Nephron progenitor cell (in vitro differentiated cells): ENCODE results near the gene NAPB.

Experiments
- DNase-seq: peaks from one replicate; pipeline ENCODE4 v3.0.0; 2021
- H3K27ac Mint-ChIP-seq: 2 replicates; pipeline ENCODE4 v1.8.0; 2021; ENCODE audit warnings: mild to moderate bottlenecking, moderate library complexity, mixed read lengths
- H3K27me3 Mint-ChIP-seq: 2 replicates; pipeline ENCODE4 v1.8.0; 2021; ENCODE audit warnings: mild to moderate bottlenecking, low read depth, mixed read lengths; ENCODE audit not compliant: poor library complexity
- H3K36me3 Mint-ChIP-seq: 2 replicates; pipeline ENCODE4 v1.8.0; 2021; ENCODE audit warnings: low read depth, mixed read lengths
- H3K4me1 Mint-ChIP-seq: 2 replicates; pipeline ENCODE4 v1.8.0; 2021; ENCODE audit warnings: mixed read lengths
- H3K4me3 Mint-ChIP-seq: 2 replicates; pipeline ENCODE4 v1.8.0; 2021; ENCODE audit warnings: mild to moderate bottlenecking, moderate library complexity, mixed read lengths
- H3K9me3 Mint-ChIP-seq: 2 replicates; pipeline ENCODE4 v1.8.0; 2021; ENCODE audit warnings: mild to moderate bottlenecking, moderate library complexity, mixed read lengths
- TF ChIP-seq, protein P1 (sequence below): fragments of 200-600 bp; sonication (generic); IDR thresholded peaks from 2 replicates; pipeline ENCODE4 v1.5.0; 2021; ENCODE audit warnings: antibody characterized with exemption

The NAPB gene

GRCh38 chr20:23399568-23400241 lies 21.6 kb downstream of the NAPB start:
- H3K36me3 Mint-ChIP-seq, result peaks cover 27% of the 10 kb centered on the region
- DNase-seq, result no peak
- TF ChIP-seq, protein P1, sequence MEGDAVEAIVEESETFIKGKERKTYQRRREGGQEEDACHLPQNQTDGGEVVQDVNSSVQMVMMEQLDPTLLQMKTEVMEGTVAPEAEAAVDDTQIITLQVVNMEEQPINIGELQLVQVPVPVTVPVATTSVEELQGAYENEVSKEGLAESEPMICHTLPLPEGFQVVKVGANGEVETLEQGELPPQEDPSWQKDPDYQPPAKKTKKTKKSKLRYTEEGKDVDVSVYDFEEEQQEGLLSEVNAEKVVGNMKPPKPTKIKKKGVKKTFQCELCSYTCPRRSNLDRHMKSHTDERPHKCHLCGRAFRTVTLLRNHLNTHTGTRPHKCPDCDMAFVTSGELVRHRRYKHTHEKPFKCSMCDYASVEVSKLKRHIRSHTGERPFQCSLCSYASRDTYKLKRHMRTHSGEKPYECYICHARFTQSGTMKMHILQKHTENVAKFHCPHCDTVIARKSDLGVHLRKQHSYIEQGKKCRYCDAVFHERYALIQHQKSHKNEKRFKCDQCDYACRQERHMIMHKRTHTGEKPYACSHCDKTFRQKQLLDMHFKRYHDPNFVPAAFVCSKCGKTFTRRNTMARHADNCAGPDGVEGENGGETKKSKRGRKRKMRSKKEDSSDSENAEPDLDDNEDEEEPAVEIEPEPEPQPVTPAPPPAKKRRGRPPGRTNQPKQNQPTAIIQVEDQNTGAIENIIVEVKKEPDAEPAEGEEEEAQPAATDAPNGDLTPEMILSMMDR, result no peak
- H3K9me3 Mint-ChIP-seq, result no peaks in the 10 kb centered on the region
- peak overlapping the region; percentile 33 for H3K27ac Mint-ChIP-seq
- H3K4me3 Mint-ChIP-seq, result no peak overlapping the region
- peaks cover 9% of the 10 kb centered on the region for H3K4me1 Mint-ChIP-seq
- no peaks in the 10 kb centered on the region for H3K27me3 Mint-ChIP-seq

GRCh38 chr20:23397961-23398360 lies 23.3 kb downstream of the NAPB start:
- Mint-ChIP-seq H3K4me3 (no peak overlapping the region), H3K36me3 (peaks cover 40% of the 10 kb centered on the region), H3K4me1 (peaks cover 6% of the 10 kb centered on the region), H3K27ac (peak overlapping the region; percentile 79), H3K9me3 (no peaks in the 10 kb centered on the region), H3K27me3 (peaks cover under 1% of the 10 kb centered on the region)
- DNase-seq, result no peak
- TF ChIP-seq, protein P1, result no peak

DNA sequence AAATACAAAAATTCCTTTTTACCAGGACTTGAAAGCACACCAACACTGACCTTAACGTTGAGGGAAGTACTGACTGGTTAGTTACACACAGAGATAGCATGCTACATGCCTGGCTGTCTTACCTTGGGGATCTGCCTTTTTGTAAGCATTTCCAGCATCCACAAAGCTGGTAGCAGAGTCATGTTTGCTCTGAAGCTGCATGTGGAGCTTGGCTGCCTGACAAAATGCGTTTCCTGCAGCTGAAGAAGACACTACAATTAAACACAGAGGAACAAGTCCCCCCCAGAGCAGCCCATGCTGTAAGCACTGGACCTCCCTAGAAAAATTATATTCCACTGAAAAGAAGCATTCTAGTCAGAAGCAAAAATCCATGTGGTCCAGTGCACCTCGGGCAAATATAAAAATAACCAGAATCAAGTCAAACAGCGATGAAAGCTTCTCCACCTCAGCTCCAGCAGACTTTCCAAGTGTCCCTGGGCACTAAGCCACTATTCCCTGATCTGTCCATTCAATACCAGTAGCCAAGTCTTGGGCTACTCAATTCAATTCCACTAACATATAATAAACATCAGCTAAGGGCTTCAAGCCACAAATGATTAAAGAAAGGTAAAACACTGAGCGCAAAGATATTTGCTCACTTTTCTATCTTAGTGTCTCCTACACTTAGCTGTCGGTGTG lies 24.2 kb downstream of the NAPB start:
- H3K9me3 Mint-ChIP-seq, result no peaks in the 10 kb centered on the region
- no peak overlapping the region for H3K4me3 Mint-ChIP-seq
- peaks cover 6% of the 10 kb centered on the region for H3K4me1 Mint-ChIP-seq
- TF ChIP-seq, protein P1, result no peak
- peaks cover 40% of the 10 kb centered on the region for H3K36me3 Mint-ChIP-seq
- DNase-seq, result no peak
- H3K27me3 Mint-ChIP-seq, result peaks cover 4% of the 10 kb centered on the region
- H3K27ac Mint-ChIP-seq, result no peak overlapping the region

DNA sequence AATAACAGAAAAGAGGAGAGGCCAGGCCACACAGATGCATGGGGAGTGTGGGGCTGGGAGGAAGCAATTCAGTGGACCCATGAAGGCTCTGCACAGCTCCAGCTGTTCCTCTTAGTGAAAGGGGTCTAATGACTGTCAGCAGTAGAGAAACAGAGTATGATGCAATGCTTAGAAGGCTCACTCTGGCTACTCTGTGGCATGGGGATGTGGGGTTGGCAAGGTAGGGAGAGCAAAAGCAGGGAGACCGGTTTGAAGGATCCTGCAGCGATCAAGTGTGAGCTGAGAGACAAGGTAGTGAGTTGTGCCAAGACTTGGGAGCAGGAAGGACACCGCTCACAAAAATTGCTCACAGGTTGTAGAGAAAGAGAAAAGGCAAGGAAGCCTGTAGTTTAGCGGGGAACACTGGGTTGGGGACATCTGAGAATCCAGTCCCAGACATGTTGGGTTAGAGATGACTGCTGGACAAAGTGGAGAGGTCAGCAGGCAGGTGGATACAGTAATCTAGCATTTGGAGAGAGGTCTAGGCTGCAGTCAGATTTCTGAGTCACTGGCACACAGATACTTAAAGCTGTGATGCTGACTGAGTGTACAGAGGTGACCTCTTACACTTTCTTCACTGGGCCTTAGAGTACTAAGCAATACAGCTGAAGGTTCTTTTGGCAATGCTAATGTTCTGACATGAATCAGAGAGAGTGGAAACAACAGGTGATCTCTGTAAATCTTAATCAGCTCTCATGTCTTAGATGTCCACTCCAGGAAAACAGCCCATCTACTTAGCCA lies 27.1 kb downstream of the NAPB start:
- Mint-ChIP-seq H3K36me3 (peaks cover 52% of the 10 kb centered on the region), H3K4me3 (no peak overlapping the region), H3K4me1 (peaks cover 6% of the 10 kb centered on the region), H3K9me3 (no peaks in the 10 kb centered on the region), H3K27ac (no peak overlapping the region), H3K27me3 (peaks cover 4% of the 10 kb centered on the region)
- TF ChIP-seq, protein P1, result no peak
- no peak for DNase-seq

DNA sequence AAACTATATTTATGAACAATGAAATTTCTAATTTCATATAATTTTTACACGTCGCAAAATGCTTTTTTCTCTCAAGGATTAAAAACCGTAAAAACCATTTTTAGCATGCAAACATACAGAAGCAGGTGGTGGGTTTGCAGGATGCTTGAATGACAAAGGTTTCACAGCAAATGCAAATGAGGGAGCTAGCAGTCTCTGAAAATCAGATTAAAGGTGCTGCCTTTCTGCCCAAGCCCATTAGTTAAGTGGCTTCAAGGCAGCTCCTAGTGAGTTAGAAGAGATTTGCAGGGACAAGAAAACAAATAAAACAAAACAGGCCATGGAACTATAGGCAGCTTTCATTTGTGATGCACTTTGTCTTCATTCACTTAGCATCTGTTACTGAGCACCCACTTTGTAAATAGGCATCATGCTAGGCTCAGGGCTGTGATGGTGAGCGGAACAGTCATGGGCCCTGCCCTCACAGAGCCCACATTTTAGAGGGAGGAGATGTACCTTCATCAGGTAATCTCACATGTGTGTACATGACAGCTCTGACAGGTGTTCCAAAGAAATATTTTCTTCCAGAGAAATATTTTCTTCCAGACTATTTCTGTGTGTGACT lies 29.5 kb downstream of the NAPB start:
- Mint-ChIP-seq H3K4me1 (no peaks in the 10 kb centered on the region), H3K27ac (no peak overlapping the region), H3K9me3 (no peaks in the 10 kb centered on the region), H3K27me3 (peaks cover 4% of the 10 kb centered on the region), H3K4me3 (no peak overlapping the region), H3K36me3 (peaks cover 73% of the 10 kb centered on the region)
- DNase-seq, result no peak
- TF ChIP-seq, protein P1, result no peak
